Lower lobe of right lung (tissue), 2 donors: ENCODE data around the gene APPL2. TPM values are rescaled to one million over a fixed set of nuclear protein-coding genes. Genes with fewer than 3 reads are reported as not detected.

Experiments
- ATAC-seq, 2 donors: fragments of 200-7000 bp; cut with Tn5 transposase; one replicate each; pipeline ENCODE4 v1.9.1; 2020 to 2022; ENCODE audit warnings: mild to moderate bottlenecking in 2 of 2, moderate library complexity in 2 of 2
- DNase-seq: peaks from one replicate; pipeline ENCODE4 v3.0.0-alpha.2; 2020
- H3K27ac ChIP-seq: fragments of 200-600 bp; one replicate; pipeline ENCODE4 v1.8.0; 2022
- H3K27me3 ChIP-seq: fragments of 200-600 bp; one replicate; pipeline ENCODE4 v1.8.0; 2022; ENCODE audit warnings: low read depth
- H3K36me3 ChIP-seq: fragments of 200-600 bp; one replicate; pipeline ENCODE4 v1.8.0; 2022; ENCODE audit warnings: mild to moderate bottlenecking
- H3K4me1 ChIP-seq: fragments of 200-600 bp; one replicate; pipeline ENCODE4 v1.8.0; 2022
- H3K4me3 ChIP-seq: fragments of 200-600 bp; one replicate; pipeline ENCODE4 v1.8.0; 2022; ENCODE audit warnings: mild to moderate bottlenecking
- H3K9me3 ChIP-seq: fragments of 200-600 bp; one replicate; pipeline ENCODE4 v1.8.0; 2022
- intact Hi-C: fragments of 100-400 bp; cut with DNase I; formaldehyde crosslinking; loops from one replicate; pipeline ENCODE4 v1.11.0; 2022
- total RNA-seq: library from RNA; stranded (reverse); fragmentation: NEBNext Ultra II Directional; extraction: Animal tissue kit (Norgen Biotek cat#: 25700); gene quantifications from one replicate; pipeline ENCODE4 v1.2.1, GENCODE V29; 2021
- TF ChIP-seq, protein P1 (sequence below): fragments of 200-600 bp; IDR thresholded peaks from one replicate; pipeline ENCODE4 v1.8.0; 2022; ENCODE audit warnings: antibody characterized with exemption, mild to moderate bottlenecking
- donor health status: DM: no; HTN: yes; CAD: no; lungs with severe emphysema.

The APPL2 gene
- total RNA-seq, 1 donor from 2014 or later: 34.0 TPM

DNA sequence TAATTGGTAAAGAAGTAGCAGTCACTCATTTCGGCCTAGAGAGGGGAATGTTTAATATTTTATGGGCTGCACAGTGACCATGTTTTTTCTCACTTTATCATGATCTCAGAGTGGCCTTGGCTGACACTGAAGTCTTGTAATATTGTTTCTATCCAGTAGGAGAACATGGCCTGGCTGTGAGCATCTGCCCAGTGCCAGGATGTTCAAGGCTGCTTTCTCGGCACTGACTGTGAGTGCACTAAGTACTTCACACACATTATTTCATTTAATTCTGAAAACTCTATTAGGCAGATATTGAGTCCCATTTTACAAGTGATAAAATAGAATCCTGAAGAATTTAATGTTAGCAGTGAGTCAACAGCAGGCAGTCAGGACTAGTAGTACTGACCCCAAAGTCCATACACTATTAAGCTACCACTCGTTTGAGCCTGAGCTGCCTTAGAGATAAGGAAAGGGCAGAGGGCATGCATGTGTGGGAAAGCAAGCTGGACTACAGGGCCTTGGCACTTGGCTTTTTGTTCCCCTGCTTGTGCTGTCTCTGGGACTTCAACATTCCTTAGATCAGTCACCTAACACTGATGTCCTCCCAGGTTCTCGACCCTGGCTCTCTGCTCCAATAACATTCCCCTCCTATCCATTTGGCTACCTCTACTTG is 42.2 kb upstream of the APPL2 start:
- Histone ChIP-seq H3K9me3 (no peaks in the 10 kb centered on the region), H3K36me3 (no peaks in the 10 kb centered on the region), H3K4me1 (no peaks in the 10 kb centered on the region), H3K27me3 (no peaks in the 10 kb centered on the region), H3K27ac (no peak overlapping the region), H3K4me3 (no peak overlapping the region)
- DNase-seq: no peak
- ATAC-seq: no peak
- TF ChIP-seq, protein P1, sequence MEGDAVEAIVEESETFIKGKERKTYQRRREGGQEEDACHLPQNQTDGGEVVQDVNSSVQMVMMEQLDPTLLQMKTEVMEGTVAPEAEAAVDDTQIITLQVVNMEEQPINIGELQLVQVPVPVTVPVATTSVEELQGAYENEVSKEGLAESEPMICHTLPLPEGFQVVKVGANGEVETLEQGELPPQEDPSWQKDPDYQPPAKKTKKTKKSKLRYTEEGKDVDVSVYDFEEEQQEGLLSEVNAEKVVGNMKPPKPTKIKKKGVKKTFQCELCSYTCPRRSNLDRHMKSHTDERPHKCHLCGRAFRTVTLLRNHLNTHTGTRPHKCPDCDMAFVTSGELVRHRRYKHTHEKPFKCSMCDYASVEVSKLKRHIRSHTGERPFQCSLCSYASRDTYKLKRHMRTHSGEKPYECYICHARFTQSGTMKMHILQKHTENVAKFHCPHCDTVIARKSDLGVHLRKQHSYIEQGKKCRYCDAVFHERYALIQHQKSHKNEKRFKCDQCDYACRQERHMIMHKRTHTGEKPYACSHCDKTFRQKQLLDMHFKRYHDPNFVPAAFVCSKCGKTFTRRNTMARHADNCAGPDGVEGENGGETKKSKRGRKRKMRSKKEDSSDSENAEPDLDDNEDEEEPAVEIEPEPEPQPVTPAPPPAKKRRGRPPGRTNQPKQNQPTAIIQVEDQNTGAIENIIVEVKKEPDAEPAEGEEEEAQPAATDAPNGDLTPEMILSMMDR: no peak
- intact Hi-C loops: no loop called here

DNA sequence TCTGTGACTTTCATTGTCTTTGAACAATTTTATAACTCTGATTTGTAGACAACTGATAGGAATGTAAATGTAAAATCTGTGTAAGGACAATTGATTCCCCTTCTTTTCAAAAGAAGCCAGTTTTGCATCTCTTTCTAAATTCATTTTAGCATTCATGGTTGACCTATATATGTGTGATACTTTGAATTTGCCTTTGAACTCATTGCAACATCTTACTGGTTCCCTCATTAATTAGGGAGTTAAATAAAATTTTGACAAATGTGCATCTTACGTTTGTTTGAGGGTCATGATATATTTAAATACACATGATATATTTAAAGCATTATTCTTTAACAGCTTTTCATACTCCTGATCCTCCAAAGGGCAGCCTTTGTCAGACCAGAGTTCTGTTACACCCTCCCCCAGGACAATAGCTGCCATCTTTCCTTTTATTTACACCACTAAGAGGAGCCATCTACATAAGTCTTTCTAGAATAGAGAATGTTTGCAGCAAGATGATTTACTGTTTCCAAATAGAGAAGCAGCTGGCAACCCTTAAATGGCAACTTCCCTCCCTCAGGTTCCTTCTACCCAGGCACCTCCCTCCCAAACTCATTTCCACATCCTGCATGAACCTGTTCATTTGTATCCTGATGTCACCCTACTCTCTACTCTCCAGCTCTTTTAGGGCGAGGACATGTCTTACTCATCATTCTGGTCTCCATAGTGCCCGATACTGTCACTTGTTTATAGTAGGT is 40.2 kb upstream of the APPL2 start:
- no peak for DNase-seq
- Histone ChIP-seq H3K9me3 (no peaks in the 10 kb centered on the region), H3K4me1 (no peaks in the 10 kb centered on the region), H3K4me3 (no peak overlapping the region), H3K36me3 (no peaks in the 10 kb centered on the region), H3K27me3 (no peaks in the 10 kb centered on the region), H3K27ac (no peak overlapping the region)
- TF ChIP-seq, protein P1: no peak
- ATAC-seq: no peak
- intact Hi-C loops: no loop called here

DNA sequence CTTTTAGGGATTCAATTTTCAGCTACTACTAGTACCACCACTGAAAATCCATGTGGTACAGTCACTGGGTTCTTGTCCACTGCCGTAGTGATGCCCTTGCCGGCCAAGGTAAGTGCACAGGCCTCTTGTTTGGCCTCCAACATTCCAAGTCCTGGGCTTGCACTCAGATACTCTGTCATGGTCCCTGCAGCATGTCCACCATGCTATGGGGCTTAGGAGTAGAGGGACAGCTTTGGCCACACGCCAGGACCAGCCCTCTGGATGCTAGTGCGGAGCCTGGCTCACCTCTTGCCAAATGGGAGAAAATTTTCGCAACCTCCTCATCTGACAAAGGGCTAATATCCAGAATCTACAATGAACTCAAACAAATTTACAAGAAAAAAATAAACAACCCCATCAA is 38.6 kb upstream of the APPL2 start:
- H3K4me1 ChIP-seq: no peaks in the 10 kb centered on the region
- no peak overlapping the region for H3K27ac ChIP-seq
- DNase-seq (no peak), ATAC-seq (no peak)
- TF ChIP-seq, protein P1: no peak
- H3K9me3 ChIP-seq: no peaks in the 10 kb centered on the region
- no peak overlapping the region for H3K4me3 ChIP-seq
- intact Hi-C loops: no loop called here
- H3K27me3 ChIP-seq: no peaks in the 10 kb centered on the region
- H3K36me3 ChIP-seq: no peaks in the 10 kb centered on the region

DNA sequence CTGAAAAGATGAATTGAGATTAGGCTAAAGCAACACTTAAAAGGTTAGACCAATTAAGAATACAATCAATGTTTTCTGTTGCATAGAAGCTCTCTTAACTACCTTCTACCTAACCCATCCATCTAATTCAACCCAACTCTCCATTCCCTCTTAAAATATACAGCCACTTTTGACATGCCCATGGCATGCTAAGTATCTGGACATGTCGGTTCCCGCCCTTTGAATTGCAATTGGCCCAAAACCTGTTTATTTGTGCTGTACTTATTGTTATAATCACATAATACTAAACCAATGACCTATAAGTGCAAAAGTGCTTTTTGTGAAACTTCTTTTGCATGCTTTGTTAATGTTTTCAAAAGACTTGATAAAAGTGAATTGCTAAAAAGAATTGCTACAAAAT is 37.6 kb upstream of the APPL2 start:
- TF ChIP-seq, protein P1: no peak
- intact Hi-C loops: no loop called here
- Histone ChIP-seq H3K4me1 (no peaks in the 10 kb centered on the region), H3K4me3 (no peak overlapping the region), H3K36me3 (no peaks in the 10 kb centered on the region), H3K27ac (no peak overlapping the region), H3K27me3 (no peaks in the 10 kb centered on the region), H3K9me3 (no peaks in the 10 kb centered on the region)
- ATAC-seq (no peak), DNase-seq (no peak)

DNA sequence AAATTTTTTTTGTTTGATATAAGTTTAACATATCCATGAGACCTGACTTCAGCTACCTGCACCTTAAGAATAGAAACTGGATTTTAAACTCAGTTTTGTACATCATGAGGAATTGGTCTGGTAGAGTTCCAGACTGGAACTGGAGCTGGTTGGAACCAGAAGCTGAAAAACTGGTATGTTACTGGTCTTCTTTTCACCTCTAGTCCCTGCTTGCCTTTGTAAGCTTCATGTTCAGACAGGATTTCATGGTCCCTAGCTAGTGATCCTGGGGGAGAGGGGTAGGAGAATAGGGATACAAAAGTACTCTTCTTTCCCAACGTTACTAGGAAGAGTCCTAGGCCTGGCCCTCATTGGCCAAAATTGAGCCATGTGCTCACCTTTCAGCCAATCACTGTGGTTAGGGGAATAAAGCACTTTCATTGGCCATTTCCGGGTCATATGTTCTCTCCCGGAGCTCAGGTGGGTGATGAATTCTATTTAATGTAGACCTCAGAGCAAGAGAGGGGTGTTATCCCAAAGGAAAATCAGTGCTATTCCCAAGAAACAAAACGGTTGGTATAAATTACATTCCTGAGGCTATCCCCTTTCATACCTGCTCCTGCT is 36.9 kb upstream of the APPL2 start:
- no peaks in the 10 kb centered on the region for H3K4me1 ChIP-seq
- H3K27me3 ChIP-seq: no peaks in the 10 kb centered on the region
- no peak overlapping the region for H3K4me3 ChIP-seq
- TF ChIP-seq, protein P1: no peak
- no peak for ATAC-seq
- no peaks in the 10 kb centered on the region for H3K9me3 ChIP-seq
- no peaks in the 10 kb centered on the region for H3K36me3 ChIP-seq
- intact Hi-C loops: no loop called here
- no peak overlapping the region for H3K27ac ChIP-seq
- DNase-seq: no peak
